ENCODE data around the gene TRIM52.

The TRIM52 gene

GRCh38 chr5:181233088-181233800 is 27.7 kb downstream of the TRIM52 start:
- peak; percentile 2; the same call in 2 of the 3 replicates for ATAC-seq
- TF ChIP-seq CREB5 (CRISPR knock-in tag; IDR thresholded peaks at IDR 0.05; ENCODE audit: low read depth) (no peak), TOX (CRISPR knock-in tag; IDR thresholded peaks at IDR 0.05; ENCODE audit: borderline replicate concordance) (no peak), RARB (CRISPR knock-in tag; IDR thresholded peaks at IDR 0.05) (no peak), ZNF70 (CRISPR knock-in tag; IDR thresholded peaks at IDR 0.05) (no peak), CSDC2 (CRISPR knock-in tag; IDR thresholded peaks at IDR 0.05) (no peak)
- TF ChIP-seq, protein P1, sequence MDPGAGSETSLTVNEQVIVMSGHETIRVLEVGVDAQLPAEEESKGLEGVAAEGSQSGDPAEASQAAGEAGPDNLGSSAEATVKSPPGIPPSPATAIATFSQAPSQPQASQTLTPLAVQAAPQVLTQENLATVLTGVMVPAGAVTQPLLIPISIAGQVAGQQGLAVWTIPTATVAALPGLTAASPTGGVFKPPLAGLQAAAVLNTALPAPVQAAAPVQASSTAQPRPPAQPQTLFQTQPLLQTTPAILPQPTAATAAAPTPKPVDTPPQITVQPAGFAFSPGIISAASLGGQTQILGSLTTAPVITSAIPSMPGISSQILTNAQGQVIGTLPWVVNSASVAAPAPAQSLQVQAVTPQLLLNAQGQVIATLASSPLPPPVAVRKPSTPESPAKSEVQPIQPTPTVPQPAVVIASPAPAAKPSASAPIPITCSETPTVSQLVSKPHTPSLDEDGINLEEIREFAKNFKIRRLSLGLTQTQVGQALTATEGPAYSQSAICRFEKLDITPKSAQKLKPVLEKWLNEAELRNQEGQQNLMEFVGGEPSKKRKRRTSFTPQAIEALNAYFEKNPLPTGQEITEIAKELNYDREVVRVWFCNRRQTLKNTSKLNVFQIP (CRISPR knock-in tag; IDR thresholded peaks at IDR 0.05; ENCODE audit: borderline replicate concordance, low read depth) = no peak
- TF ChIP-seq, protein P2, sequence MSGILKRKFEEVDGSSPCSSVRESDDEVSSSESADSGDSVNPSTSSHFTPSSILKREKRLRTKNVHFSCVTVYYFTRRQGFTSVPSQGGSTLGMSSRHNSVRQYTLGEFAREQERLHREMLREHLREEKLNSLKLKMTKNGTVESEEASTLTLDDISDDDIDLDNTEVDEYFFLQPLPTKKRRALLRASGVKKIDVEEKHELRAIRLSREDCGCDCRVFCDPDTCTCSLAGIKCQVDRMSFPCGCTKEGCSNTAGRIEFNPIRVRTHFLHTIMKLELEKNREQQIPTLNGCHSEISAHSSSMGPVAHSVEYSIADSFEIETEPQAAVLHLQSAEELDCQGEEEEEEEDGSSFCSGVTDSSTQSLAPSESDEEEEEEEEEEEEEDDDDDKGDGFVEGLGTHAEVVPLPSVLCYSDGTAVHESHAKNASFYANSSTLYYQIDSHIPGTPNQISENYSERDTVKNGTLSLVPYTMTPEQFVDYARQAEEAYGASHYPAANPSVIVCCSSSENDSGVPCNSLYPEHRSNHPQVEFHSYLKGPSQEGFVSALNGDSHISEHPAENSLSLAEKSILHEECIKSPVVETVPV (CRISPR knock-in tag; IDR thresholded peaks at IDR 0.05) = no peak

GRCh38 chr5:181232593-181232992 is 28.4 kb downstream of the TRIM52 start:
- TF ChIP-seq TSHZ2 (CRISPR knock-in tag; IDR thresholded peaks at IDR 0.05) (no peak), PPARA (CRISPR knock-in tag; IDR thresholded peaks at IDR 0.05; ENCODE audit: borderline replicate concordance) (no peak), RARB (CRISPR knock-in tag; IDR thresholded peaks at IDR 0.05) (no peak), ZFP3 (CRISPR knock-in tag; IDR thresholded peaks at IDR 0.05) (no peak), ZFP30 (CRISPR knock-in tag; IDR thresholded peaks at IDR 0.05) (no peak), ZNF8 (CRISPR knock-in tag; IDR thresholded peaks at IDR 0.05) (no peak), ZNF70 (CRISPR knock-in tag; IDR thresholded peaks at IDR 0.05) (no peak), TOX (CRISPR knock-in tag; IDR thresholded peaks at IDR 0.05; ENCODE audit: borderline replicate concordance) (no peak), TCF4 (CRISPR knock-in tag; IDR thresholded peaks at IDR 0.05; ENCODE audit: borderline replicate concordance) (no peak)
- no peak for ATAC-seq

DNA sequence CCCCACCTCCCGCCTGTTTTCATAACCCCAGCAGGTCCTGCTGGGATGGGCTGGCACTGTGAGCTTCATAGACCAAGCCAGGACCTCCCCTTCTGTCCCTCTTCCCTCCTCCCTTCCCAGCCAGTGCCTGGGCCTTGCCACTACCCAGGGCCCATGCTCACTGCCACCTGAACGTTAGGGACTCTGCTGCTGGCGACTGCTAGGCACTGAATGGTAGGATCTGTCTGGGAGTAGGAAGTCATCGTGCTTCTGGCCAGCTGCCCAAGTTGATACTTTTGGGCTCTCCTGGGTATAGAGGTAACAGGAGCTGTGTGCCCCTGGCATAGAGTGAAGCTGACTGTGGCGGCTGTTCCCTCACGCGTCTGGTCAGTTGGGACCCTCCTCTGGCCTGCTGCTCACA is 29.5 kb downstream of the TRIM52 start:
- no peak for ATAC-seq
- TF ChIP-seq SNAI2 (CRISPR knock-in tag; IDR thresholded peaks at IDR 0.05) (no peak), BACH2 (CRISPR knock-in tag; IDR thresholded peaks at IDR 0.05; ENCODE audit: borderline replicate concordance) (no peak), TSHZ2 (CRISPR knock-in tag; IDR thresholded peaks at IDR 0.05) (no peak), ESRRG (CRISPR knock-in tag; IDR thresholded peaks at IDR 0.05) (no peak), PPARA (CRISPR knock-in tag; IDR thresholded peaks at IDR 0.05; ENCODE audit: borderline replicate concordance) (no peak), CSDC2 (CRISPR knock-in tag; IDR thresholded peaks at IDR 0.05) (no peak), GLIS3 (CRISPR knock-in tag; IDR thresholded peaks at IDR 0.05) (no peak), OSR1 (CRISPR knock-in tag; IDR thresholded peaks at IDR 0.05) (no peak), ZNF70 (CRISPR knock-in tag; IDR thresholded peaks at IDR 0.05) (no peak), ZFP3 (CRISPR knock-in tag; IDR thresholded peaks at IDR 0.05) (no peak)
- TF ChIP-seq, protein P1 (CRISPR knock-in tag; IDR thresholded peaks at IDR 0.05; ENCODE audit: borderline replicate concordance, low read depth) = no peak
- TF ChIP-seq, protein P3, sequence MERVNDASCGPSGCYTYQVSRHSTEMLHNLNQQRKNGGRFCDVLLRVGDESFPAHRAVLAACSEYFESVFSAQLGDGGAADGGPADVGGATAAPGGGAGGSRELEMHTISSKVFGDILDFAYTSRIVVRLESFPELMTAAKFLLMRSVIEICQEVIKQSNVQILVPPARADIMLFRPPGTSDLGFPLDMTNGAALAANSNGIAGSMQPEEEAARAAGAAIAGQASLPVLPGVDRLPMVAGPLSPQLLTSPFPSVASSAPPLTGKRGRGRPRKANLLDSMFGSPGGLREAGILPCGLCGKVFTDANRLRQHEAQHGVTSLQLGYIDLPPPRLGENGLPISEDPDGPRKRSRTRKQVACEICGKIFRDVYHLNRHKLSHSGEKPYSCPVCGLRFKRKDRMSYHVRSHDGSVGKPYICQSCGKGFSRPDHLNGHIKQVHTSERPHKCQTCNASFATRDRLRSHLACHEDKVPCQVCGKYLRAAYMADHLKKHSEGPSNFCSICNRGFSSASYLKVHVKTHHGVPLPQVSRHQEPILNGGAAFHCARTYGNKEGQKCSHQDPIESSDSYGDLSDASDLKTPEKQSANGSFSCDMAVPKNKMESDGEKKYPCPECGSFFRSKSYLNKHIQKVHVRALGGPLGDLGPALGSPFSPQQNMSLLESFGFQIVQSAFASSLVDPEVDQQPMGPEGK (CRISPR knock-in tag; IDR thresholded peaks at IDR 0.05; ENCODE audit: borderline replicate concordance) = no peak
- TF ChIP-seq, protein P2 (CRISPR knock-in tag; IDR thresholded peaks at IDR 0.05) = no peak
